DOHH2 (cell line): ENCODE measurements around the gene CASZ1.

Experiments used
- H3F3A ChIP-seq: fragments of 200-600 bp; sonication (generic), shearing (Covaris generic); 2 replicates; pipeline ENCODE4 v1.6.0; 2016; ENCODE audit warnings: antibody characterized with exemption, mild to moderate bottlenecking; ENCODE audit not compliant: control insufficient read depth, insufficient read depth
- H3K27ac ChIP-seq: fragments of 200-600 bp; sonication (generic); 2 replicates; pipeline ENCODE4 v1.5.1; 2014; ENCODE audit warnings: low read depth, mild to moderate bottlenecking, low read length, moderate library complexity
- H3K27me3 ChIP-seq: fragments of 200-600 bp; sonication (generic); 2 replicates; pipeline ENCODE4 v1.6.1; 2014; ENCODE audit warnings: mild to moderate bottlenecking, low read length, mixed read lengths; ENCODE audit not compliant: control insufficient read depth
- H3K36me3 ChIP-seq: fragments of 200-600 bp; sonication (generic); 2 replicates; pipeline ENCODE4 v1.6.1; 2014; ENCODE audit warnings: mild to moderate bottlenecking, low read length, moderate library complexity, mixed read lengths; ENCODE audit not compliant: control insufficient read depth
- H3K4me1 ChIP-seq: fragments of 200-600 bp; sonication (generic); 2 replicates; pipeline ENCODE4 v1.6.1; 2014; ENCODE audit warnings: mild to moderate bottlenecking, low read length, mixed read lengths; ENCODE audit not compliant: control insufficient read depth
- H3K4me2 ChIP-seq: fragments of 200-600 bp; sonication (generic); 2 replicates; pipeline ENCODE4 v1.6.0; 2014; ENCODE audit warnings: mild to moderate bottlenecking, low read length, moderate library complexity
- H3K4me3 ChIP-seq: fragments of 200-600 bp; sonication (generic); 2 replicates; pipeline ENCODE4 v1.5.1; 2014; ENCODE audit warnings: mild to moderate bottlenecking, low read length, mixed read lengths
- H3K79me2 ChIP-seq: fragments of 200-600 bp; sonication (generic); 2 replicates; pipeline ENCODE4 v1.6.1; 2014; ENCODE audit warnings: mild to moderate bottlenecking, low read length, mixed read lengths; ENCODE audit not compliant: control insufficient read depth
- H3K9me2 ChIP-seq: fragments of 200-600 bp; sonication (generic); replicated peaks from 2 replicates; pipeline ENCODE4 v1.6.1; 2014; ENCODE audit warnings: mild to moderate bottlenecking, low read length, mixed read lengths; ENCODE audit not compliant: control insufficient read depth
- H3K9me3 ChIP-seq: fragments of 200-600 bp; sonication (generic); 2 replicates; pipeline ENCODE4 v1.6.1; 2014; ENCODE audit warnings: antibody characterized with exemption, low read length, mixed read lengths; ENCODE audit not compliant: control insufficient read depth, insufficient read depth
- H4K20me1 ChIP-seq: fragments of 200-600 bp; sonication (generic); 2 replicates; pipeline ENCODE4 v1.6.0; 2014; ENCODE audit warnings: low read depth, mild to moderate bottlenecking, antibody characterized with exemption, low read length, moderate library complexity; ENCODE audit not compliant: control insufficient read depth, insufficient read depth
- EZH2phosphoT487 ChIP-seq: fragments of 200-600 bp; sonication (generic); IDR thresholded peaks from 2 replicates; pipeline ENCODE4 v1.6.1; 2017; ENCODE audit warnings: borderline replicate concordance, mild to moderate bottlenecking, antibody characterized with exemption, low read length, moderate library complexity, mixed read lengths
- TF ChIP-seq, protein P1 (sequence below): fragments of 200-600 bp; sonication (generic); IDR thresholded peaks from one replicate; pipeline ENCODE4 v1.5.1; 2014; ENCODE audit warnings: antibody characterized with exemption, mild to moderate bottlenecking, low read depth, low read length; ENCODE audit not compliant: poor library complexity, severe bottlenecking

CASZ1 gene

DNA sequence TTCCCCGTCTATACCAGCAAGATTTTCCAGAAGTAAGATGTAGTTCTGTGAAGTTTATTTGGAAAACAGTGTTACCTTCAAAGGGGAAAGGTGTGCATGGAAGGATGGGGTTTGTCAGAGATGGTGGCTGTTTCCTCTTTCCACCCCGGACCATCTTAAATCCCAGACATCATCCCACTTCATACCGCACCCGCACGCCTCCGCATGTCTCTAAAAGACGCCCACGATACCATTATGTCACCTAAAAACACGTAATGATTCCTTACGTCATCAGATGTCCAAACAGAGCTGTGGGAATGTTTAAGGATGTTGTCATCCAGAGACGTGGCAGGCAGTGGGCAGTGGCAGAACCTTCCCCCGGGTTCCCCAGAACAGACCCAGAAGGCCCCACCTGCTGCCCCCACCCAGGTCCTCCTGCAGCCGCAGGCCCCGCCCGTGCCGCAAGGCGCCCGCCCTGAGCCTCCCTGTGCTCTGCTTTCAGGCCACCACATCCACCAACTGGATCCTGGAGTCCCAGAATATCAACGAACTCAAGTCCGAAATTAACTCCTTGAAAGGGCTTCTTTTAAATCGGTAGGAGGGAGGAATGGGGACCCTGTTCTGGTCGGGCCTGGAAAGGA lies 169.5 kb downstream of the CASZ1 start:
- H3K4me2 ChIP-seq: no peak overlapping the region
- no peak overlapping the region for H3K4me3 ChIP-seq
- no peaks in the 10 kb centered on the region for H3K36me3 ChIP-seq
- no peaks in the 10 kb centered on the region for H3K79me2 ChIP-seq
- no peaks in the 10 kb centered on the region for H3K27me3 ChIP-seq
- no peaks in the 10 kb centered on the region for H3F3A ChIP-seq
- H3K27ac ChIP-seq: no peak overlapping the region
- no peaks in the 10 kb centered on the region for H3K9me3 ChIP-seq
- no peak for TF ChIP-seq EZH2phosphoT487
- TF ChIP-seq, protein P1, sequence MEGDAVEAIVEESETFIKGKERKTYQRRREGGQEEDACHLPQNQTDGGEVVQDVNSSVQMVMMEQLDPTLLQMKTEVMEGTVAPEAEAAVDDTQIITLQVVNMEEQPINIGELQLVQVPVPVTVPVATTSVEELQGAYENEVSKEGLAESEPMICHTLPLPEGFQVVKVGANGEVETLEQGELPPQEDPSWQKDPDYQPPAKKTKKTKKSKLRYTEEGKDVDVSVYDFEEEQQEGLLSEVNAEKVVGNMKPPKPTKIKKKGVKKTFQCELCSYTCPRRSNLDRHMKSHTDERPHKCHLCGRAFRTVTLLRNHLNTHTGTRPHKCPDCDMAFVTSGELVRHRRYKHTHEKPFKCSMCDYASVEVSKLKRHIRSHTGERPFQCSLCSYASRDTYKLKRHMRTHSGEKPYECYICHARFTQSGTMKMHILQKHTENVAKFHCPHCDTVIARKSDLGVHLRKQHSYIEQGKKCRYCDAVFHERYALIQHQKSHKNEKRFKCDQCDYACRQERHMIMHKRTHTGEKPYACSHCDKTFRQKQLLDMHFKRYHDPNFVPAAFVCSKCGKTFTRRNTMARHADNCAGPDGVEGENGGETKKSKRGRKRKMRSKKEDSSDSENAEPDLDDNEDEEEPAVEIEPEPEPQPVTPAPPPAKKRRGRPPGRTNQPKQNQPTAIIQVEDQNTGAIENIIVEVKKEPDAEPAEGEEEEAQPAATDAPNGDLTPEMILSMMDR: no peak
- no peaks in the 10 kb centered on the region for H3K4me1 ChIP-seq
- no peaks in the 10 kb centered on the region for H3K9me2 ChIP-seq
- H4K20me1 ChIP-seq: no peaks in the 10 kb centered on the region

DNA sequence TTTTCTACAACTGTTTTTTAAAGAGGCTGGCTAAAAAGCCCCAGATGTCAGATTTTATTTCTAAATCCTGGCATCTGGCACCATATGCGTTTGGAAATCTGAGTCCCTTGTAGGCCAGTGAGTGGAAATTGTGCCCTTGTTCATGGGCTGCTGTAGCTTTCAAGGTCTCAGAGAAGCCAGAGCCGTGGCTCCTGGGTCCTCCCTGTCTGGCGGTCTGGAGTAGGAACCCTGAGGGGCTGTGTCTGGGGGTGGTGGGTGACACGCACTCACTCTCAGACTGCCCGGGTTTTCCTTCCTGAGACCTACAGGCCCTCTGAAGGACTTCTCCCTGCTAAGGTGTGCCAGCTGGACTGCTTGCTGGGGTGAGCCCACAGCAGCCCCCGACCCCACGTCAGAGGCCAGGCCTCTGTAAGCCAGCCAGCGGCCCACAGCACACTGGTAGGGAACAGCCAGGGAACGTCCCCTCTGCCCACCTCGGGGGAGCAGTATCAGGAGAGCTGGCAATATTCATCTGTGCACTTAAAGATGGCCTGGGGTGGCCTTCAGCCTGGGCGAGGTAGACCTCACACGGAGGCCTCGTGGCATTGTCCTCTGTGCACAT lies 170.2 kb downstream of the CASZ1 start:
- H3K4me2 ChIP-seq: no peak overlapping the region
- H3K27ac ChIP-seq: no peak overlapping the region
- H3K36me3 ChIP-seq: no peaks in the 10 kb centered on the region
- H3K79me2 ChIP-seq: no peaks in the 10 kb centered on the region
- no peak for TF ChIP-seq EZH2phosphoT487
- TF ChIP-seq, protein P1: no peak
- H3K9me2 ChIP-seq: no peaks in the 10 kb centered on the region
- H3K9me3 ChIP-seq: no peaks in the 10 kb centered on the region
- no peaks in the 10 kb centered on the region for H3K27me3 ChIP-seq
- no peaks in the 10 kb centered on the region for H3K4me1 ChIP-seq
- H3K4me3 ChIP-seq: no peak overlapping the region
- H4K20me1 ChIP-seq: no peaks in the 10 kb centered on the region
- H3F3A ChIP-seq: no peaks in the 10 kb centered on the region

DNA sequence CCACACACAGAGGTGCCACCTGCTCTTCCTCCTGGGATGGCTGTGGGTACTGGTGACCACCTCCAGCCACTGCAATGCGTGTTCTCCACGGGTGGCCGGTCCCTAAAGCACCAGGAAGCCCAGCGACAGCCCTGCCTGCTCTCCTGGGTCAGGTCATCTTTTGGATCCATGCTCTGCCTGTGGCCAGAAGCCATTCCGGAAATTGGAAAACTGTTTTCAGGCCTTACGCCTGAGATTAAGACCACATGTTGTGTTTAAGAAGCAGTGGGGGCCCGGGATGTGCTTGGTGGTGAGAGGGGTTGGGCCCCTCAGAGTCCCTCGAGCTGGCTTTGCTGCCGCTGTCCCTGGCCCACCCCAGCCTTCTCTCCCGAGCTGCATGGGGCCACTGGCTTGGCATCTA lies 170.9 kb downstream of the CASZ1 start:
- H3K9me2 ChIP-seq: no peaks in the 10 kb centered on the region
- no peak overlapping the region for H3K4me3 ChIP-seq
- H3K9me3 ChIP-seq: no peaks in the 10 kb centered on the region
- H3K79me2 ChIP-seq: no peaks in the 10 kb centered on the region
- H4K20me1 ChIP-seq: no peaks in the 10 kb centered on the region
- no peak overlapping the region for H3K4me2 ChIP-seq
- no peak overlapping the region for H3K27ac ChIP-seq
- H3K36me3 ChIP-seq: no peaks in the 10 kb centered on the region
- H3K4me1 ChIP-seq: no peaks in the 10 kb centered on the region
- TF ChIP-seq, protein P1: no peak
- no peak for TF ChIP-seq EZH2phosphoT487
- H3F3A ChIP-seq: no peaks in the 10 kb centered on the region
- no peaks in the 10 kb centered on the region for H3K27me3 ChIP-seq
